Activated T-helper 1 cell treated with anti-CD3 and anti-CD28 coated beads, Interleukin-2, amount 50 U/mL, for 16 hours (primary cell): ENCODE data around the gene PTPN22.

Experiments
- DNase-seq, 2 donors: peaks; one replicate each; pipeline ENCODE4 v3.0.0-alpha.2; 2020; ENCODE audit warnings: low read depth in 1 of 2, low spot score in 1 of 2

Gene PTPN22

DNA sequence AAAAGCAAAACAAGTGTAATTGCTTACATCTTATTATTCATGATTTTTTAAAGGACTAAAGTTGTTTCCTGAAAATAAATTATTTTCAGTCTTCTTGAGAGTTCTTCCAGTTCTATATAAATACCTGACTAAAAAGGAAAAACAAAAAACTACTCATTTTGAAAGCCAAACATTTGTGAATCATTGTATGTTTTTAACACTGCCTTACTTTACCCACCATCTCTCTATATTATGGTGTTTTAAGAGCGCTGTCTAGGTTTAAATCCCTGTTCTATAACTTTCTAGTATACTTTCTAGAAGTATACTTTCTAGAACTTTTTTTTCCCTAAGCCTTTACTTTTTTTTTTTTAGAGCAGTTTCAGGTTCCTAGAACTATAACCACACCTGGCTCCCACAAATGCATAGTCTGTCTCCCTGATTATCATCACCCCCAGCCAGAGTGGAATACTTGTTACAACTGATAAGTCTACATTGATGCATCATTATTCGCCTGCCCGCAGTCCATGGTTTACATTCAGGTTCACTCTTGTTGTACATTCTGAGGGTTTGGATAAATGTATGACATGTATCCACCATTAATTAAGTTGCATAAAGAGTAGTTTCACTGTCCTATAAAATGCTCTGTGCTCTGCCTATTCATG lies 69.0 kb downstream of the PTPN22 start:
- no peak for DNase-seq

GRCh38 chr1:113800487-113800886 lies 71.0 kb downstream of the PTPN22 start:
- DNase-seq, result no peak

DNA sequence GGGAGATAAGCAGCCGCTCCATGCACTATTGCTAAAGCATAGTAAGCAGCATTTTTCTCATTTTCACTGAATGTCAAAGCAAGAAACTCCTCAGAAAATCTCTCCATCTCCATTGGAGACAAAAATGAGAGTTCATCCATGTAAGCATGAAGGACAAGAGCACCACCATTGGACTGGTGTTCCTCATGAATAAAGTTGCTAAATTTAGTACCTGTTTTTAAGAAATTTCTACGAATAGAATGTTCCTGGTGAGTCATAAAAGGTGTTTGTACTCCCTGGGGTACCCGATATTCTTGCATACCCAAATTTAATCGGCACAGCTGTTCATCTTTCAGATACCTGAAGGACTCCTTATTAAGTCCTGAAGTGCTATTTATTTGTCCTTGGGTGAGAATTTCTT lies 74.0 kb downstream of the PTPN22 start:
- no peak for DNase-seq

- DNase-seq, result no peak
Observed at GRCh38 chr1:113793878-113794834, 77.4 kb downstream of the PTPN22 start.

DNA sequence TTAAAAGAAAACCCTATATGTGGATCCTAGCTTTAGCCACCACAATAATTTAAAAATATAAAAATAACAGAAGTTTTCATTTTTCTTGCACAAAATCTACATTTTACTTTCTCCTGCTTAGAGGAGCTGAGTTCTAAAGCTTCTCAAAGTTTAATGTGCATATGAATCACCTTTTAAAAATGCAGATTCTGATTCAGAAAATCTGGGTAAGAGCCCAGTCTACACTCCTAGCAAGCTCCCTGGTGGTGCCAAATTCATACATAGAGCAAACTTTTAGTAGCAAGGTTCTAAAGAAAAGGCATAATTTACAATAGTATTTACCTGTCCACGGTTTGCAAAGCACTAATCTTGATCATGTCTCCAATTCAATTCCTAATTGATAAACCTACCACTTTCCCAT lies 78.5 kb downstream of the PTPN22 start:
- DNase-seq, result no peak

- DNase-seq, result no peak
Observed at GRCh38 chr1:113792471-113792870, 79.0 kb downstream of the PTPN22 start.

- DNase-seq, result no peak
Observed at GRCh38 chr1:113788802-113789201, 82.7 kb downstream of the PTPN22 start.

- DNase-seq, result no peak
Observed at GRCh38 chr1:113787663-113788062, 83.8 kb downstream of the PTPN22 start.

- no peak for DNase-seq
Observed at GRCh38 chr1:113786069-113786468, 85.4 kb downstream of the PTPN22 start.

DNA sequence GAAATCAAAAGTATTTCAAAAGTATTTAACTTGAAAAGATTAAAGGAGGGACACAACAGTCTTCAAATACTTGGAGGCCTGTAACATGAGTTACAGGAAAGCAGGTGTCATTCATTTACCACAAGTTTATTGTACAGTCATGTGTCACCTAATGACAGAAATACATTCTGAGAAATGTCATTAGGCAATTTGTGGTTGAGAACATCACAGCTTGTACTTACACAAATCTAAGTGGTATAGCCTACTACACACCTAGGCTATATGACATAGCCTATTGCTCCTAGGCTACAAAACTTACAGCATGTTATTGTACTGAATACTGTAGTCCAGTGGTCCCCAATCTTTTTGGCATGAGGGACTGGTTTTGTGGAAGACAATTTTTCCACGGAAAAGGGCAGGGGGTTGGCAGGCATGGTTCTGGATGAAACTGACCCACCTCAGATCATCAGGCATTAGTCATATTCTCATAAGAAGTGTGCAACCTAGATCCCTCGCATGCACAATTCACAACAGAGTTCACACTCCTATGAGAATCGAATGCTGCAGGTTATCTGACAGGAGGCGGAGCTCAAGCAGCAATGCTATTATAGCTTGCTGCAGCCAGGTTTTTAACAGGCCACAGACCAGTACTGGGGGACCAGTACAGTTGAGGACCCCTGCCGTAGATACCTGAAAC lies 87.3 kb downstream of the PTPN22 start:
- no peak for DNase-seq

GRCh38 chr1:113783254-113784103 lies 88.0 kb downstream of the PTPN22 start:
- no peak for DNase-seq

DNA sequence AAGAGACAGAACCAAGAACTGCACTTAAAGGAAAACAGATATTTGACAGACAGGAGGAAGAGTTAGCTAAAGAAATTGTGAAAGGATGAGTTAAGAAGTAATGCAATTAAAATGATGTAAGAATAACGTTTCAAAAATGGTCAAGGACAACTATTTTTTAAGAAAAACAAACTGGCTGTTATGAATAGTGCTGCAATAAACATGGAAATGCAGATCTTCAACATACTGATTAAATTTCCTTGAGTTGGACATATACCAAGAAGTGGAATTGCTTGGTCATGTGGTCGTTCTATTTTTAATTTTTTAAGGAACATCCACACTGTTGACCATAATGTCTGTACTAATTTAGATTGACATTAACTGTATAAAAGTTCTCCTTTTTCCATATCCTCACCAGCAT lies 89.1 kb downstream of the PTPN22 start:
- DNase-seq, result no peak

DNA sequence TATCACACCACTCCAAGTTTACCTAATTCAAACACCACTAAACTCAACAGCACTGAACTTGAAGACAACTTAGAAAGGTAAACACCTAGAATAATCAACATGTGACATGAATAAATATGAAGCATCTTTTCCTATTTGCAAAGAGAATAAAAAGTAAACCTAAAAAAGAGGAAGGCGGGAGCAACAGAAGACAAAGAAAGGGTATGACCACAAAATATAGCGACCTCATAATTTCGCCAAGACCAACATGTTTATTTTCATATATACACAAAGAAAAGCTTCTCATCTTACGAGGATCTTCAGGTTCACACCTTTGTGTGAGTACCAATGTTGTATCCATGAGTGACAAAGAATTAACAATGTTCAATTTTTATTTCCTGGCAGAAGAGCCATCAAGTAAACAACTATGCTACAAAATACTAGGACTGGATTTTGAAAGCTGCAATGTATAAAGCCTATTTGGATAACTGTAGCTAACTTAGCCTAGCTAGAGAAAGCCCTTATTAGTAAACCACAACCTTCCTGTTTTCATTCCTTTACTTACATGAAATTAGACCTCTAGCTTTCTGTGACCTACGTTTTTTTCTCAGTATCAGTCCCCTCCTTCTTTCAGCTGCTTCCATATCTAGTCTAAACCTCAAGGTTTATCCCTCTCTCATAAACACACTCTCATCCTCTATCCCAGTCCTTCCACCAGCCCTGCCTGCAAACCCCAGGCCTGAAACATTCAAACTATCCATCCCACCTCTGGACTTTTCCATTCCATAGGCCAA lies 91.0 kb downstream of the PTPN22 start:
- DNase-seq, result no peak

DNA sequence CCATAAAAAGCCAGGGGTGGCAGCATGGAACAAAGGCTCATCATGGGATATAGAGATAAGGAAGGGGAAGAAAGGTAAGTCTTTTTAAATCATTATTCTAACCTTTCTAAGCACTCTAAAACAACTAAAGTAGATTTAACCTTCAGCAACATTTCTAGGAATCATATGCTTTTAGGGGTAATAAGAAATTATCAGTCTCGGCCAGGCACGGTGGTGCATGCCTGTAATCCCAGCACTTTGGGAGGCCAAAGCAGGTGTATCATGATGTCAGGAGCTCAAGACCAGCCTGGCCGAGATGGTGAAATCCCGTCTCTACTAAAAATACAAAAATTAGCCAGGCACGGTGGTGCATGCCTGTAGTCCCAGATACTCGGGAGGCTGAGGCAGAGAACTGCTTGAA lies 92.0 kb downstream of the PTPN22 start:
- no peak for DNase-seq

- DNase-seq, result no peak
Observed at GRCh38 chr1:113777561-113777960, 94.0 kb downstream of the PTPN22 start.

DNA sequence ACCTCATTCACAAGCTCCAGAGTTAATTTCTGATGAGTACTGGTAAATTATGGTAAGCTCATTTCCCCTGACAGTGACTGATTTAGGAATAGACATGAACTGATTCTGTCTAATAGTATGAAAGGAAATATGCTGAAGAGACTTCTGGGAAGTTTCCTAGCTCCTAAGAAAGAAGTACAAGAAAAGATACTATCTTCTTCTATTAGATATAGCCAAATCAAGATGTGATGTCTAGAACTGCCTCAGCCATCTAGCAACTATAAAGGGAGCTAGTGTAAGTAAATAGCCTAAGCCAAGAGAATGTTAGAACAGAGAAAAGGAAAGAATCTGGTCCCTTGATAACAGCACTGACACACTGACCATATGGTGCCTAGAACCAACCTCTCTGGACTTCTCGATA lies 101.5 kb downstream of the PTPN22 start:
- DNase-seq, result no peak

- no peak for DNase-seq
Observed at GRCh38 chr1:113769601-113769970, 101.9 kb downstream of the PTPN22 start.

DNA sequence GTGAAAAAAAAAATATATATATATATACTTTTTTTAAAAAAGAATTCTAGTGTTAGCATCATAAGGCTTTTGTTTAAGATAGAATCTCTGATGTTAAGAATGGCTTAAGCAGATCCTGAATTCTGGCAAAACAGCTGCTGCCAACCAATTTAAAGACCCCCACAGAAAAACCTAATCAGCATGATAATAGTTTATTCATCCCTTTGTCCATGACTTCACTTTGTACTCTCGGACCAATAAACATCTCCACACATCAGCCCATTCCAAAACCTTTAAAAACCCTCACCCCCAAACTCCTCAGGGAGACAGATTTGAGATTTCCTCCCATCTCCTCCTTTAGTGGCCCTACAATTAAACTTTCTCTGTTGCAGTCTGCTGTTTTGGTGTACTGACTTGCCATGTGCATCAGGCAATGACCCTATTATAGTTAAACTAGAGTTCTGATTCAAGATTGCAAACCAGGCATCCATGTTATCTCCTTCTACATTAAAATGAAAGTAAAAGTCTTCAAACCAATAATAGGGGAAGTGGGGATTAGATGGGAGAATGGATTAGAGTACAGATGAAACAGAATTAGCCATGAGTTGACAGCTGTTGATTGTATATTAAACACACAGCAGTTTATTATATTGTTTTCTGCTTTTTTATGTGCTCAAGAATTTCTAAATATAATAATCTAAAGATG lies 102.5 kb downstream of the PTPN22 start:
- no peak for DNase-seq

- DNase-seq, result no peak
Observed at GRCh38 chr1:113765306-113766230, 105.9 kb downstream of the PTPN22 start.
